ENCODE measurements around the gene MATK.

DNA sequence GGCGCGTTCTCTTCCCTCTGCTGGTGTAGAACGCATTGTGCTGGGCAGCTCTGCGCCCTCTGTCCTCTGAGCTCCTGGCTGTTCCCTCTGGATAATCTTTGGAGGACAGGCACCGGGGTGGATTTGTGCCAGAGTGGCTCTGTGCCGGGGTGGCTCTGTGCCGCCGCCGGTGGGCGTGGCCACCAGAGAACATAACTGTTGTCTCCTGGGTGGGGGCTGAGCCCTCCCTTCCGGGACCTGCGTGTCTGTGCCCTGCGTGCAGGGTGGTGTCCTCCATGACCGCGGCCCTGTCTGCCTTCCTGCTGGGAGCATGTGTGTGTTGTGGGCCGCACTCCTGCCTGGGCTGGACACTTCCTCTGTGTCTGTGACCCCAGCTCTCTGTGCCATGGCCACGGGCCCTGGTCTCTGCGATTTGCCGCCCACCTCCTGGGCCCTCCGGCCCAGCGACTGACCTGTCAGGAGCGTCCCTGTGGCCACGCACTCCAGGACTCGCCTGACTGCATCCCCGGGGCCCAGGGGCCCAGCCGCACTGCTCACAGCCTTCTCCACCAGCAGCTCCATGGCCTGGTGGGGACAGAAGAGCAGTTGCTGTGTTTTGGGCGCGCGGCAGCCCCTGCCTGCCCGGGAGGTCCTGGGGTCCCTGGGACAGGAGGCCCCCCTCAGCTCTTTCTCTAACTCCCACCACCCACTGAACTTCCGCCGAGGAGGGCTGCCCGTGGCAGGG is 22.4 kb upstream of the MATK start:
- TF ChIP-seq, protein P1, sequence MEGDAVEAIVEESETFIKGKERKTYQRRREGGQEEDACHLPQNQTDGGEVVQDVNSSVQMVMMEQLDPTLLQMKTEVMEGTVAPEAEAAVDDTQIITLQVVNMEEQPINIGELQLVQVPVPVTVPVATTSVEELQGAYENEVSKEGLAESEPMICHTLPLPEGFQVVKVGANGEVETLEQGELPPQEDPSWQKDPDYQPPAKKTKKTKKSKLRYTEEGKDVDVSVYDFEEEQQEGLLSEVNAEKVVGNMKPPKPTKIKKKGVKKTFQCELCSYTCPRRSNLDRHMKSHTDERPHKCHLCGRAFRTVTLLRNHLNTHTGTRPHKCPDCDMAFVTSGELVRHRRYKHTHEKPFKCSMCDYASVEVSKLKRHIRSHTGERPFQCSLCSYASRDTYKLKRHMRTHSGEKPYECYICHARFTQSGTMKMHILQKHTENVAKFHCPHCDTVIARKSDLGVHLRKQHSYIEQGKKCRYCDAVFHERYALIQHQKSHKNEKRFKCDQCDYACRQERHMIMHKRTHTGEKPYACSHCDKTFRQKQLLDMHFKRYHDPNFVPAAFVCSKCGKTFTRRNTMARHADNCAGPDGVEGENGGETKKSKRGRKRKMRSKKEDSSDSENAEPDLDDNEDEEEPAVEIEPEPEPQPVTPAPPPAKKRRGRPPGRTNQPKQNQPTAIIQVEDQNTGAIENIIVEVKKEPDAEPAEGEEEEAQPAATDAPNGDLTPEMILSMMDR (IDR thresholded peaks at IDR 0.05) = no peak
- no peak for TF ChIP-seq POLR2A (IDR thresholded peaks at IDR 0.05)
